Activated CD8-positive, alpha-beta memory T cell treated with anti-CD3 and anti-CD28 coated beads, Interleukin-2, amount 10 ng/mL, durations not matched to agents 7 days and 5 days (primary cell): ENCODE data around the gene IKZF3. TPM values are rescaled to one million over a fixed set of nuclear protein-coding genes. Genes with fewer than 3 reads are reported as not detected.
"Not testable (repeated sequence)": the region's sequence is repeated elsewhere in the genome, so short reads cannot be mapped to it uniquely, and the experiment has no call there.

Experiments used
- ATAC-seq: fragments of 150-1000 bp; cut with Tn5 transposase; one replicate; pipeline ENCODE4 v1.10.0; 2021; ENCODE audit warnings: moderate library complexity
- CTCF ChIA-PET: fragments of 350-600 bp; sonication (Branson Sonifier 250); formaldehyde crosslinking; loops from one replicate; lab custom pipeline; 2021; ENCODE audit warnings: antibody characterized with exemption; lab: Charles Lee
- DNase-seq: peaks from one replicate; pipeline ENCODE4 v3.0.0-alpha.2; 2020
- H3K27ac Mint-ChIP-seq: one replicate; pipeline ENCODE4 v1.8.0; 2021; ENCODE audit warnings: mild to moderate bottlenecking, mixed read lengths
- H3K27me3 Mint-ChIP-seq: one replicate; pipeline ENCODE4 v1.8.0; 2021; ENCODE audit warnings: mixed read lengths
- H3K36me3 Mint-ChIP-seq: one replicate; pipeline ENCODE4 v1.8.0; 2021; ENCODE audit warnings: mild to moderate bottlenecking, mixed read lengths
- H3K4me1 Mint-ChIP-seq: one replicate; pipeline ENCODE4 v1.8.0; 2021; ENCODE audit warnings: mixed read lengths
- H3K4me3 Mint-ChIP-seq: one replicate; pipeline ENCODE4 v1.8.0; 2021; ENCODE audit warnings: mild to moderate bottlenecking, moderate library complexity, mixed read lengths
- H3K9me3 Mint-ChIP-seq: one replicate; pipeline ENCODE4 v1.8.0; 2022; ENCODE audit warnings: low read depth, mixed read lengths
- microRNA-seq: library from miRNA; unstranded; fragments of <30 nt; microRNA quantifications from one replicate; pipeline ENCODE4 v1.2.0, GENCODE V29; 2022
- total RNA-seq, 2 experiments: library from RNA; stranded (reverse); gene quantifications; one replicate each; pipeline ENCODE4 v1.2.3, GENCODE V29; 2021

The IKZF3 gene
- total RNA-seq, 2 experiments from 2014 or later, result 70.8 to 119 TPM

GRCh38 chr17:39716879-39717536 is 147.1 kb downstream of the IKZF3 start:
- H3K27ac Mint-ChIP-seq, result no peak overlapping the region
- CTCF ChIA-PET, result interaction anchor here (1.2 to 2.3 kb wide), 3 partner anchors 14 to 94 kb away, joined by 3 to 6 read pairs (median 3); no protein-coding TSS in a partner anchor
- H3K27me3 Mint-ChIP-seq, result no peaks in the 10 kb centered on the region
- H3K36me3 Mint-ChIP-seq, result no peaks in the 10 kb centered on the region
- H3K4me1 Mint-ChIP-seq, result no peaks in the 10 kb centered on the region
- no peaks in the 10 kb centered on the region for H3K9me3 Mint-ChIP-seq
- DNase-seq (no peak), ATAC-seq (no peak)
- H3K4me3 Mint-ChIP-seq, result no peak overlapping the region

- H3K36me3 Mint-ChIP-seq, result no peaks in the 10 kb centered on the region
- no peaks in the 10 kb centered on the region for H3K9me3 Mint-ChIP-seq
- H3K27ac Mint-ChIP-seq, result no peak overlapping the region
- H3K4me1 Mint-ChIP-seq, result no peaks in the 10 kb centered on the region
- no peak for ATAC-seq
- H3K27me3 Mint-ChIP-seq, result no peaks in the 10 kb centered on the region
- CTCF ChIA-PET, result interaction anchor here (0.8 to 2.3 kb wide), 4 partner anchors 15 to 95 kb away, joined by 3 to 6 read pairs (median 3); no protein-coding TSS in a partner anchor
- no peak for DNase-seq
- H3K4me3 Mint-ChIP-seq, result no peak overlapping the region
These were observed 147.9 kb downstream of the IKZF3 start for GRCh38 chr17:39716073-39716818.

GRCh38 chr17:39715375-39716072 is 148.6 kb downstream of the IKZF3 start:
- H3K4me1 Mint-ChIP-seq, result no peaks in the 10 kb centered on the region
- CTCF ChIA-PET, result interaction anchor here (0.8 to 2.3 kb wide), 2 partner anchors 62 to 94 kb away, joined by 3 to 6 read pairs; no protein-coding TSS in a partner anchor
- H3K36me3 Mint-ChIP-seq, result no peaks in the 10 kb centered on the region
- H3K27ac Mint-ChIP-seq, result no peak overlapping the region
- no peaks in the 10 kb centered on the region for H3K9me3 Mint-ChIP-seq
- no peak for DNase-seq
- H3K4me3 Mint-ChIP-seq, result no peak overlapping the region
- no peaks in the 10 kb centered on the region for H3K27me3 Mint-ChIP-seq
- ATAC-seq, result no peak

- no peaks in the 10 kb centered on the region for H3K27me3 Mint-ChIP-seq
- no peak overlapping the region for H3K4me3 Mint-ChIP-seq
- H3K9me3 Mint-ChIP-seq, result no peaks in the 10 kb centered on the region
- ATAC-seq, result no peak
- DNase-seq, result no peak
- H3K4me1 Mint-ChIP-seq, result no peaks in the 10 kb centered on the region
- H3K27ac Mint-ChIP-seq, result no peak overlapping the region
- no peaks in the 10 kb centered on the region for H3K36me3 Mint-ChIP-seq
- CTCF ChIA-PET, result interaction anchor here (0.9 kb wide), 1 partner anchor 15 kb away, joined by 3 read pairs; no protein-coding TSS in a partner anchor
These were observed 149.9 kb downstream of the IKZF3 start for GRCh38 chr17:39714234-39714633.

- no peak overlapping the region for H3K27ac Mint-ChIP-seq
- ATAC-seq (no peak), DNase-seq (no peak)
- H3K4me3 Mint-ChIP-seq, result no peak overlapping the region
- H3K9me3 Mint-ChIP-seq, result no peaks in the 10 kb centered on the region
- CTCF ChIA-PET, result interaction anchor here (1.5 kb wide), 1 partner anchor 19 kb away, joined by 3 read pairs; the partner anchor contains the start of gene MIEN1
- no peaks in the 10 kb centered on the region for H3K36me3 Mint-ChIP-seq
- no peaks in the 10 kb centered on the region for H3K27me3 Mint-ChIP-seq
- peaks cover 8% of the 10 kb centered on the region for H3K4me1 Mint-ChIP-seq
These were observed 152.3 kb downstream of the IKZF3 start for GRCh38 chr17:39711851-39712250.

- CTCF ChIA-PET, result interaction anchor here (0.5 to 1.7 kb wide), 3 partner anchors 10 to 20 kb away, joined by 3 to 4 read pairs (median 3); no protein-coding TSS in a partner anchor
- H3K4me3 Mint-ChIP-seq, H3K36me3 Mint-ChIP-seq, H3K27me3 Mint-ChIP-seq, H3K9me3 Mint-ChIP-seq, H3K27ac Mint-ChIP-seq, DNase-seq, ATAC-seq: not testable (repeated sequence)
- peaks cover 11% of the 10 kb centered on the region for H3K4me1 Mint-ChIP-seq
These were observed 153.0 kb downstream of the IKZF3 start for GRCh38 chr17:39711071-39711470.

- Mint-ChIP-seq H3K27me3 (no peaks in the 10 kb centered on the region), H3K27ac (no peak overlapping the region), H3K36me3 (no peaks in the 10 kb centered on the region), H3K4me1 (peaks cover 11% of the 10 kb centered on the region), H3K4me3 (no peak overlapping the region), H3K9me3 (no peaks in the 10 kb centered on the region)
- DNase-seq, result no peak
- CTCF ChIA-PET, result interaction anchor here (0.5 to 1.7 kb wide), 3 partner anchors 11 to 21 kb away, joined by 3 to 4 read pairs (median 3); no protein-coding TSS in a partner anchor
- no peak for ATAC-seq
These were observed 153.8 kb downstream of the IKZF3 start for GRCh38 chr17:39709998-39710964.

- no peak for DNase-seq
- Mint-ChIP-seq H3K4me1 (peaks cover 11% of the 10 kb centered on the region), H3K4me3 (no peak overlapping the region), H3K27ac (no peak overlapping the region), H3K9me3 (no peaks in the 10 kb centered on the region), H3K27me3 (no peaks in the 10 kb centered on the region), H3K36me3 (no peaks in the 10 kb centered on the region)
- CTCF ChIA-PET, result interaction anchor here (2.3 kb wide), 1 partner anchor 88 kb away, joined by 6 read pairs; no protein-coding TSS in a partner anchor
- no peak for ATAC-seq
These were observed 154.7 kb downstream of the IKZF3 start for GRCh38 chr17:39709319-39709997.

Small RNA genes lying within 50 kb of the gene (microRNA-seq; reads per million reads assigned to microRNA genes)
- gene MIR4728, result not detected

Other genes with a start within 250 kb of the IKZF3 start
- gene PPP1R1B, start 237.4 kb downstream of the IKZF3 start, total RNA-seq, result not detected
- gene STARD3, start 227.2 kb downstream of the IKZF3 start, total RNA-seq, result 10 to 100 TPM; 70.5 to 75.7 TPM
- gene TCAP, start 199.0 kb downstream of the IKZF3 start, total RNA-seq, result 1 to 10 TPM; 1.1 to 1.3 TPM
- not detected for gene PNMT, start 195.9 kb downstream of the IKZF3 start, total RNA-seq
- 10 to 100 TPM; 10.5 to 13.8 TPM for gene PGAP3, start 176.3 kb downstream of the IKZF3 start, total RNA-seq
- gene ERBB2, start 164.2 kb downstream of the IKZF3 start, total RNA-seq, result 1 to 10 TPM; 3.5 to 4.7 TPM
- gene MIEN1, start 133.8 kb downstream of the IKZF3 start, total RNA-seq, result 10 to 100 TPM; 45.9 to 46.8 TPM
- gene GRB7, start 126.4 kb downstream of the IKZF3 start, total RNA-seq, result under 1 TPM in 1 of 2 experiments, not detected in 1; 0.19 TPM
- under 1 TPM in 1 of 2 experiments, not detected in 1; 0.19 TPM for gene ZPBP2, start 3.9 kb upstream of the IKZF3 start, total RNA-seq
- 10 to 100 TPM; 37.8 to 51.0 TPM for gene GSDMB, start 54.3 kb upstream of the IKZF3 start, total RNA-seq
- gene ORMDL3, start 63.3 kb upstream of the IKZF3 start, total RNA-seq, result 100 to 1,000 TPM; 111 to 131 TPM
- not detected for gene LRRC3C, start 63.4 kb upstream of the IKZF3 start, total RNA-seq
- not detected for gene GSDMA, start 98.7 kb upstream of the IKZF3 start, total RNA-seq
- 100 to 1,000 TPM; 106 to 138 TPM for gene PSMD3, start 116.5 kb upstream of the IKZF3 start, total RNA-seq
- not detected for gene CSF3, start 151.1 kb upstream of the IKZF3 start, total RNA-seq
- 100 to 1,000 TPM in 1 of 2 experiments, 10 to 100 TPM in 1; 98.0 to 107 TPM for gene MED24, start 190.1 kb upstream of the IKZF3 start, total RNA-seq
- gene THRA, start 198.7 kb upstream of the IKZF3 start, total RNA-seq, result 1 to 10 TPM; 5.9 to 8.3 TPM
- 1 to 10 TPM; 3.3 to 4.8 TPM for gene NR1D1, start 236.3 kb upstream of the IKZF3 start, total RNA-seq